IMR-90 (cell line): ENCODE measurements around the gene TCP11. TPM values are rescaled to one million over a fixed set of nuclear protein-coding genes. Genes with fewer than 3 reads are reported as not detected.

Experiments
- ATAC-seq: fragments of 200-7000 bp; cut with Tn5 transposase; 2 replicates; pipeline ENCODE4 v1.9.1; 2020; ENCODE audit warnings: low read depth, mild to moderate bottlenecking, moderate library complexity
- BruUV-seq: library from RNA; stranded (reverse); fragments of 400-500 nt; replicated peaks from 2 replicates; lab custom pipeline; 2021; lab: Mats Ljungman, UMichigan
- CTCF ChIA-PET: fragments of 300-600 bp; formaldehyde crosslinking; extraction: SDS; loops from one replicate; lab custom pipeline; 2021; ENCODE audit warnings: antibody characterized with exemption; lab: Yijun Ruan, JAX
- POLR2A ChIA-PET: fragments of 300-600 bp; sonication (Branson Sonifier 250); formaldehyde crosslinking; loops from one replicate; lab custom pipeline; 2022; ENCODE audit warnings: antibody characterized with exemption; ENCODE audit not compliant: unreplicated experiment; lab: Charles Lee
- DNase-seq: peaks from one replicate; pipeline ENCODE4 v3.0.0; 2013
- H2AFZ ChIP-seq: replicated peaks from 2 replicates; pipeline ENCODE3; 2013; ENCODE audit warnings: low read length, mild to moderate bottlenecking; ENCODE audit not compliant: poor library complexity
- H2AK5ac ChIP-seq: 2 replicates; pipeline ENCODE4 v1.6.1; 2013; ENCODE audit warnings: low read depth, low read length, inconsistent platforms
- H2AK9ac ChIP-seq: replicated peaks from 2 replicates; pipeline ENCODE3; 2013; ENCODE audit warnings: mild to moderate bottlenecking, low read depth, low read length, moderate library complexity; ENCODE audit not compliant: poor library complexity
- H2BK120ac ChIP-seq: 2 replicates; pipeline ENCODE4 v1.6.1; 2013; ENCODE audit warnings: low read depth, low read length, inconsistent platforms
- H2BK15ac ChIP-seq: 3 replicates; pipeline ENCODE4 v1.6.1; 2013; ENCODE audit warnings: low read depth, low read length, inconsistent platforms
- H2BK20ac ChIP-seq: 2 replicates; pipeline ENCODE4 v1.6.1; 2013; ENCODE audit warnings: low read depth, mild to moderate bottlenecking, inconsistent platforms, low read length, moderate library complexity
- H2BK5ac ChIP-seq: 2 replicates; pipeline ENCODE4 v1.6.1; 2013; ENCODE audit warnings: mild to moderate bottlenecking, low read depth, low read length, inconsistent platforms; ENCODE audit not compliant: poor library complexity, severe bottlenecking
- H3K14ac ChIP-seq: replicated peaks from 2 replicates; pipeline ENCODE4 v1.6.1; 2013; ENCODE audit warnings: low read depth, low read length, inconsistent platforms
- H3K18ac ChIP-seq: 2 replicates; pipeline ENCODE4 v1.6.1; 2013; ENCODE audit warnings: low read depth, low read length, control low read depth
- H3K23ac ChIP-seq: 2 replicates; pipeline ENCODE4 v1.6.1; 2013; ENCODE audit warnings: low read depth, low read length, inconsistent platforms
- H3K27ac ChIP-seq: 2 replicates; pipeline ENCODE4 v1.5.1; 2013; ENCODE audit warnings: mild to moderate bottlenecking, control low read depth, low read length; ENCODE audit not compliant: insufficient read depth
- H3K27me3 ChIP-seq: 2 replicates; pipeline ENCODE4 v1.6.1; 2013; ENCODE audit warnings: low read length; ENCODE audit not compliant: control insufficient read depth, insufficient read depth
- H3K36me3 ChIP-seq: 2 replicates; pipeline ENCODE4 v1.6.1; 2013; ENCODE audit warnings: low read length, mixed read lengths; ENCODE audit not compliant: control insufficient read depth, insufficient read depth
- H3K4ac ChIP-seq: 2 replicates; pipeline ENCODE4 v1.6.1; 2013; ENCODE audit warnings: low read depth, low read length, inconsistent platforms
- H3K4me1 ChIP-seq: 2 replicates; pipeline ENCODE4 v1.6.1; 2013; ENCODE audit warnings: low read length, mixed read lengths; ENCODE audit not compliant: control insufficient read depth, insufficient read depth
- H3K4me2 ChIP-seq: 2 replicates; pipeline ENCODE4 v1.6.1; 2013; ENCODE audit warnings: low read depth, mild to moderate bottlenecking, control low read depth, low read length, moderate library complexity
- H3K4me3 ChIP-seq: 2 replicates; pipeline ENCODE4 v1.5.1; 2013; ENCODE audit warnings: low read depth, mild to moderate bottlenecking, control low read depth, low read length, moderate library complexity; ENCODE audit not compliant: insufficient read depth
- H3K56ac ChIP-seq: 2 replicates; pipeline ENCODE4 v1.6.1; 2013; ENCODE audit warnings: low read length, inconsistent platforms; ENCODE audit not compliant: insufficient read depth; ENCODE audit errors: extremely low read depth
- H3K79me1 ChIP-seq, 2 experiments: 2 replicates each; pipeline ENCODE4 v1.6.1; 2013; ENCODE audit warnings: low read length in 2 of 2, inconsistent platforms in 1 of 2, low read depth in 1 of 2
- H3K9ac ChIP-seq: 2 replicates; pipeline ENCODE4 v1.6.1; 2013; ENCODE audit warnings: low read depth, low read length, control low read depth
- H3K9me1 ChIP-seq: 2 replicates; pipeline ENCODE4 v1.6.1; 2013; ENCODE audit warnings: low read length, inconsistent platforms; ENCODE audit not compliant: insufficient read depth
- H3K9me3 ChIP-seq: 2 replicates; pipeline ENCODE4 v1.6.1; 2013; ENCODE audit warnings: low read length; ENCODE audit not compliant: control insufficient read depth, insufficient read depth
- H4K20me1 ChIP-seq: 2 replicates; pipeline ENCODE4 v1.6.1; 2013; ENCODE audit warnings: low read length, inconsistent platforms; ENCODE audit not compliant: insufficient read depth
- H4K5ac ChIP-seq: 2 replicates; pipeline ENCODE4 v1.6.1; 2013; ENCODE audit warnings: mild to moderate bottlenecking, low read depth, low read length, control low read depth
- H4K8ac ChIP-seq, 2 experiments: 2 replicates each; pipeline ENCODE4 v1.6.1; 2013; ENCODE audit warnings: low read depth in 2 of 2, low read length in 2 of 2, control low read depth in 1 of 2, inconsistent platforms in 1 of 2
- H4K91ac ChIP-seq: 2 replicates; pipeline ENCODE4 v1.6.1; 2013; ENCODE audit warnings: low read depth, low read length, inconsistent platforms; ENCODE audit not compliant: insufficient read depth
- CEBPB ChIP-seq: IDR thresholded peaks from 2 replicates; pipeline ENCODE4 v1.6.1; 2012; ENCODE audit warnings: low read depth, low read length, improper control_type of control experiment
- CHD1 ChIP-seq: IDR thresholded peaks from 2 replicates; pipeline ENCODE4 v1.6.1; 2012; ENCODE audit warnings: low read depth, low read length, improper control_type of control experiment
- ELK1 ChIP-seq: fragments of 150-350 bp; IDR thresholded peaks from 2 replicates; pipeline ENCODE4 v1.6.1; 2016; ENCODE audit warnings: low read depth, mild to moderate bottlenecking, low read length, moderate library complexity, borderline replicate concordance
- MXI1 ChIP-seq: IDR thresholded peaks from 2 replicates; pipeline ENCODE4 v1.6.1; 2012; ENCODE audit warnings: low read depth, mild to moderate bottlenecking, low read length, moderate library complexity, borderline replicate concordance
- RAD21 ChIP-seq: IDR thresholded peaks from 2 replicates; pipeline ENCODE4 v1.6.1; 2012; ENCODE audit warnings: low read length, improper control_type of control experiment
- RCOR1 ChIP-seq: IDR thresholded peaks from 2 replicates; pipeline ENCODE4 v1.6.1; 2012; ENCODE audit warnings: mild to moderate bottlenecking, low read length, improper control_type of control experiment; ENCODE audit not compliant: insufficient replicate concordance
- RFX5 ChIP-seq: IDR thresholded peaks from 2 replicates; pipeline ENCODE4 v1.8.0; 2012; ENCODE audit warnings: low read depth, mild to moderate bottlenecking, low read length, moderate library complexity
- WGBS, 2 experiments: methylation state at CpG; one replicate each; pipeline versions ENCODE4 v1.1.5 to v1.1.7; 2013; ENCODE audit warnings: missing lambda C conversion rate in 2 of 2; ENCODE audit not compliant: insufficient read length in 1 of 2; ENCODE audit errors: extremely low coverage in 2 of 2; 5-methylcytosine and 5-hydroxymethylcytosine counted together
- dilution Hi-C: fragments of 300-500 bp; cut with HindIII; formaldehyde crosslinking; loops from one replicate; pipeline ENCODE4 v1.14.3; 2018; ENCODE audit warnings: low sequenced_read_pairs; ENCODE audit not compliant: unreplicated experiment
- in situ Hi-C: fragments of 300-500 bp; cut with MboI; formaldehyde crosslinking; loops from 3 replicates; pipeline ENCODE4 v1.14.3; 2019; ENCODE audit warnings: low sequenced_read_pairs, inconsistent platforms, mixed read lengths
- intact Hi-C: fragments of 100-400 bp; cut with micrococcal nuclease; formaldehyde crosslinking; loops from 2 replicates; pipeline ENCODE4 v1.10.0; 2022
- polyA plus RNA-seq, 3 experiments: library from polyadenylated mRNA; depleted of rRNA; stranded (reverse); fragments of >200 nt; gene quantifications; 2 replicates each; pipeline ENCODE4 v1.2.3, GENCODE V29; 2012; ENCODE audit warnings: low replicate concordance in 1 of 3
- total RNA-seq: library from RNA; depleted of rRNA; stranded (reverse); fragments of >200 nt; gene quantifications from 2 replicates; pipeline ENCODE4 v1.2.3, GENCODE V29; 2012

The TCP11 gene
- total and polyA plus RNA-seq, 2 of the 4 experiments (the other 2 are of a cell fraction), result 0.34 to 0.36 TPM

- no peak overlapping the region for H2BK120ac ChIP-seq
- H3K23ac ChIP-seq, result no peak overlapping the region
- 96% methylated on average over 4 of the region's 20 CpGs; no CpG with 5 or more reads in 1 of the 2 experiments for WGBS, 2 experiments
- no peak overlapping the region for H3K14ac ChIP-seq
- intact Hi-C loops, result no loop called here
- H3K27ac ChIP-seq, result no peak overlapping the region
- H3K4ac ChIP-seq, result no peak overlapping the region
- H3K9ac ChIP-seq, result no peak overlapping the region
- H3K4me2 ChIP-seq, result no peak overlapping the region
- H3K18ac ChIP-seq, result no peak overlapping the region
- H3K27me3 ChIP-seq, result no peaks in the 10 kb centered on the region
- TF ChIP-seq ELK1, result no peak
- TF ChIP-seq CEBPB, result no peak
- no peak for TF ChIP-seq CHD1
- no peak for TF ChIP-seq MXI1
- TF ChIP-seq RFX5, result no peak
- TF ChIP-seq RCOR1, result no peak
- no peak for TF ChIP-seq RAD21
- H4K91ac ChIP-seq, result no peak overlapping the region
- peaks cover 3% of the 10 kb centered on the region; the same call in 1 of the 2 replicates for H3K36me3 ChIP-seq
- no peak overlapping the region for H4K5ac ChIP-seq
- no peak overlapping the region for H2AK9ac ChIP-seq
- in situ Hi-C loops, result no loop called here
- no peak overlapping the region for H2AK5ac ChIP-seq
- H3K9me1 ChIP-seq, result no peaks in the 10 kb centered on the region
- no peak overlapping the region for H3K56ac ChIP-seq
- no peaks in the 10 kb centered on the region for H3K79me1 ChIP-seq
- dilution Hi-C loops, result no loop called here
- H2BK15ac ChIP-seq, result no peak overlapping the region
- H2BK20ac ChIP-seq, result no peak overlapping the region
- H3K4me1 ChIP-seq, result no peaks in the 10 kb centered on the region
- BruUV-seq, result no TSS peak
- no peak overlapping the region for H3K4me3 ChIP-seq
- H3K9me3 ChIP-seq, result no peaks in the 10 kb centered on the region
- H4K20me1 ChIP-seq, result no peaks in the 10 kb centered on the region
- no peak overlapping the region for H2BK5ac ChIP-seq
- DNase-seq (no peak), ATAC-seq (no peak)
- POLR2A ChIA-PET, result no interaction called here
- H2AFZ ChIP-seq, result no peak overlapping the region
- CTCF ChIA-PET, result no interaction called here
- no peak overlapping the region for H4K8ac ChIP-seq
Measured at GRCh38 chr6:35073766-35074471, 67.2 kb downstream of the TCP11 start.
